Measurements from ENCODE around the gene TMEM242.

GRCh38 chr6:157267654-157268053, 55.7 kb downstream of the TMEM242 start:
- no peak for TF ChIP-seq EP300 (IDR thresholded peaks at IDR 0.05)
- no peak for TF ChIP-seq CTCF (IDR thresholded peaks at IDR 0.05)
- no peak for TF ChIP-seq POLR2AphosphoS5 (IDR thresholded peaks at IDR 0.05)
